Cardiac muscle cell (in vitro differentiated cells and primary cell): ENCODE data around the gene HHAT. TPM values are rescaled to one million over a fixed set of nuclear protein-coding genes. Genes with fewer than 3 reads are reported as not detected.
A peak's percentile ranks its signal among the peaks of the same experiment; 100 is the strongest.

Experiments
- DNase-seq, 2 donors: peaks; one replicate each; pipeline versions ENCODE4 v3.0.0 to v3.0.0-alpha.2; 2010 to 2017; ENCODE audit warnings: low read depth in 1 of 2, low spot score in 1 of 2
- H3K27ac ChIP-seq: fragments of 200-600 bp; sonication (generic); 2 replicates; pipeline ENCODE4 v1.5.1; 2016
- H3K27me3 ChIP-seq: fragments of 200-600 bp; sonication (generic); 2 replicates; pipeline ENCODE4 v1.6.0; 2016; ENCODE audit warnings: control low read depth
- H3K36me3 ChIP-seq: fragments of 200-600 bp; sonication (generic); 2 replicates; pipeline ENCODE4 v1.5.1; 2016; ENCODE audit warnings: control low read depth
- H3K4me1 ChIP-seq: fragments of 200-600 bp; sonication (generic); 2 replicates; pipeline ENCODE4 v1.8.1; 2017; ENCODE audit warnings: low read depth, mild to moderate bottlenecking, mixed run types
- H3K4me3 ChIP-seq: fragments of 200-600 bp; sonication (generic); 2 replicates; pipeline ENCODE4 v1.5.1; 2016; ENCODE audit warnings: mild to moderate bottlenecking
- H3K9me3 ChIP-seq: fragments of 200-600 bp; sonication (generic); 2 replicates; pipeline ENCODE4 v1.5.1; 2017; ENCODE audit warnings: low read depth, mild to moderate bottlenecking, control low read depth
- CTCF ChIP-seq: IDR thresholded peaks from 2 replicates; pipeline ENCODE4 v1.5.1; 2012; ENCODE audit warnings: low read depth, mild to moderate bottlenecking, low read length
- polyA plus RNA-seq: library from polyadenylated mRNA; unstranded; fragments of >200 nt; fragmentation: Nextera tagmentation; extraction: Ambion mirVana; gene quantifications from 2 replicates; pipeline ENCODE4 v1.2.1, GENCODE V29; 2016
- total RNA-seq: library from RNA; depleted of rRNA; stranded (reverse); fragments of >200 nt; gene quantifications from 2 replicates; pipeline ENCODE4 v1.2.3, GENCODE V29; 2016

HHAT gene
- total and polyA plus RNA-seq, 2 experiments from 2014 or later = 3.6 to 8.4 TPM

- Histone ChIP-seq H3K4me1 (no peaks in the 10 kb centered on the region), H3K9me3 (no peaks in the 10 kb centered on the region), H3K36me3 (no peaks in the 10 kb centered on the region), H3K4me3 (no peak overlapping the region), H3K27me3 (no peaks in the 10 kb centered on the region), H3K27ac (no peak overlapping the region)
- DNase-seq = peak in 1 of 2 donors; percentile 16
- no peak for TF ChIP-seq CTCF
These were observed 110.5 kb downstream of the HHAT start for GRCh38 chr1:210438928-210439841.

- Histone ChIP-seq H3K36me3 (no peaks in the 10 kb centered on the region), H3K9me3 (no peaks in the 10 kb centered on the region), H3K4me1 (no peaks in the 10 kb centered on the region), H3K27ac (no peak overlapping the region), H3K27me3 (no peaks in the 10 kb centered on the region), H3K4me3 (no peak overlapping the region)
- DNase-seq = no peak
- no peak for TF ChIP-seq CTCF
These were observed 111.4 kb downstream of the HHAT start for GRCh38 chr1:210440081-210440480.

- TF ChIP-seq CTCF = no peak
- no peak for DNase-seq
- no peaks in the 10 kb centered on the region for H3K9me3 ChIP-seq
- H3K27ac ChIP-seq = no peak overlapping the region
- no peaks in the 10 kb centered on the region for H3K4me1 ChIP-seq
- no peak overlapping the region for H3K4me3 ChIP-seq
- H3K36me3 ChIP-seq = no peaks in the 10 kb centered on the region
- H3K27me3 ChIP-seq = no peaks in the 10 kb centered on the region
These were observed 112.3 kb downstream of the HHAT start for GRCh38 chr1:210441028-210441427.

GRCh38 chr1:210445485-210445884 lies 116.8 kb downstream of the HHAT start:
- Histone ChIP-seq H3K36me3 (no peaks in the 10 kb centered on the region), H3K9me3 (no peaks in the 10 kb centered on the region), H3K4me3 (no peak overlapping the region), H3K27me3 (no peaks in the 10 kb centered on the region), H3K27ac (no peak overlapping the region), H3K4me1 (no peaks in the 10 kb centered on the region)
- no peak for TF ChIP-seq CTCF
- no peak for DNase-seq

GRCh38 chr1:210445931-210446330 lies 117.2 kb downstream of the HHAT start:
- no peak overlapping the region for H3K4me3 ChIP-seq
- no peak for TF ChIP-seq CTCF
- H3K27me3 ChIP-seq = no peaks in the 10 kb centered on the region
- no peak overlapping the region for H3K27ac ChIP-seq
- H3K36me3 ChIP-seq = no peaks in the 10 kb centered on the region
- no peaks in the 10 kb centered on the region for H3K9me3 ChIP-seq
- H3K4me1 ChIP-seq = no peaks in the 10 kb centered on the region
- DNase-seq = no peak
